Measurements from ENCODE around the gene CYB5B.

Gene CYB5B

GRCh38 chr16:69407702-69408323 is 16.6 kb upstream of the CYB5B start:
- in situ Hi-C loops (cut with HindIII; ENCODE audit: low sequenced_read_pairs): loop anchor here (25.0 kb wide), 1 partner anchor 354 kb away; the partner anchor contains the start of genes NOB1 and WWP2
- H3K4me3 ChIP-seq (ENCODE audit: low read depth, low read length): no peak overlapping the region
- no peak for DNase-seq (ENCODE audit: low read depth)
- no peak for TF ChIP-seq CTCF (IDR thresholded peaks at IDR 0.05; ENCODE audit: low read depth, low read length, missing control alignments)

GRCh38 chr16:69408475-69408874 is 15.9 kb upstream of the CYB5B start:
- DNase-seq (ENCODE audit: low read depth): no peak
- no peak for TF ChIP-seq CTCF (IDR thresholded peaks at IDR 0.05; ENCODE audit: low read depth, low read length, missing control alignments)
- no peak overlapping the region for H3K4me3 ChIP-seq (ENCODE audit: low read depth, low read length)
- in situ Hi-C loops (cut with HindIII; ENCODE audit: low sequenced_read_pairs): loop anchor here (25.0 kb wide), 1 partner anchor 354 kb away; the partner anchor contains the start of genes NOB1 and WWP2

- no peak overlapping the region for H3K4me3 ChIP-seq (ENCODE audit: low read depth, low read length)
- peak; percentile 23 for DNase-seq (ENCODE audit: low read depth)
- in situ Hi-C loops (cut with HindIII; ENCODE audit: low sequenced_read_pairs): loop anchor here (5.0 to 25.0 kb wide), 2 partner anchors 102 to 352 kb away; partner anchors contain the start of genes NOB1 and WWP2
- no peak for TF ChIP-seq CTCF (IDR thresholded peaks at IDR 0.05; ENCODE audit: low read depth, low read length, missing control alignments)
These were observed 14.0 kb upstream of the CYB5B start for GRCh38 chr16:69410219-69410990.

GRCh38 chr16:69411064-69411985 is 13.1 kb upstream of the CYB5B start:
- in situ Hi-C loops (cut with HindIII; ENCODE audit: low sequenced_read_pairs): loop anchor here (5.0 to 25.0 kb wide), 2 partner anchors 101 to 351 kb away; partner anchors contain the start of genes NOB1 and WWP2
- DNase-seq (ENCODE audit: low read depth): no peak
- H3K4me3 ChIP-seq (ENCODE audit: low read depth, low read length): no peak overlapping the region
- no peak for TF ChIP-seq CTCF (IDR thresholded peaks at IDR 0.05; ENCODE audit: low read depth, low read length, missing control alignments)

GRCh38 chr16:69412287-69412686 is 12.1 kb upstream of the CYB5B start:
- no peak for TF ChIP-seq CTCF (IDR thresholded peaks at IDR 0.05; ENCODE audit: low read depth, low read length, missing control alignments)
- DNase-seq (ENCODE audit: low read depth): peak; percentile 34
- in situ Hi-C loops (cut with HindIII; ENCODE audit: low sequenced_read_pairs): loop anchor here (5.0 to 25.0 kb wide), 2 partner anchors 100 to 350 kb away; partner anchors contain the start of genes NOB1 and WWP2

More at GRCh38 chr16:69412287-69412686, 12.1 kb upstream of the CYB5B start:
- no peak overlapping the region for H3K4me3 ChIP-seq (ENCODE audit: low read depth, low read length)
